Activated CD8-positive, alpha-beta memory T cell treated with anti-CD3 and anti-CD28 coated beads, Interleukin-2, amount 10 ng/mL, durations not matched to agents 7 days and 5 days (primary cell): ENCODE measurements around the gene AOPEP. TPM values are rescaled to one million over a fixed set of nuclear protein-coding genes. Genes with fewer than 3 reads are reported as not detected.
"Not testable (repeated sequence)": the region's sequence is repeated elsewhere in the genome, so short reads cannot be mapped to it uniquely, and the experiment has no call there.

Source experiments
- ATAC-seq: fragments of 150-1000 bp; cut with Tn5 transposase; one replicate; pipeline ENCODE4 v1.10.0; 2021; ENCODE audit warnings: moderate library complexity
- CTCF ChIA-PET: fragments of 350-600 bp; sonication (Branson Sonifier 250); formaldehyde crosslinking; loops from one replicate; lab custom pipeline; 2021; ENCODE audit warnings: antibody characterized with exemption; lab: Charles Lee
- DNase-seq: peaks from one replicate; pipeline ENCODE4 v3.0.0-alpha.2; 2020
- H3K27ac Mint-ChIP-seq: one replicate; pipeline ENCODE4 v1.8.0; 2021; ENCODE audit warnings: mild to moderate bottlenecking, mixed read lengths
- H3K27me3 Mint-ChIP-seq: one replicate; pipeline ENCODE4 v1.8.0; 2021; ENCODE audit warnings: mixed read lengths
- H3K36me3 Mint-ChIP-seq: one replicate; pipeline ENCODE4 v1.8.0; 2021; ENCODE audit warnings: mild to moderate bottlenecking, mixed read lengths
- H3K4me1 Mint-ChIP-seq: one replicate; pipeline ENCODE4 v1.8.0; 2021; ENCODE audit warnings: mixed read lengths
- H3K4me3 Mint-ChIP-seq: one replicate; pipeline ENCODE4 v1.8.0; 2021; ENCODE audit warnings: mild to moderate bottlenecking, moderate library complexity, mixed read lengths
- H3K9me3 Mint-ChIP-seq: one replicate; pipeline ENCODE4 v1.8.0; 2022; ENCODE audit warnings: low read depth, mixed read lengths
- total RNA-seq, 2 experiments: library from RNA; stranded (reverse); gene quantifications; one replicate each; pipeline ENCODE4 v1.2.3, GENCODE V29; 2021

AOPEP gene
- total RNA-seq, 2 experiments from 2014 or later, result 9.8 to 13.7 TPM

DNA sequence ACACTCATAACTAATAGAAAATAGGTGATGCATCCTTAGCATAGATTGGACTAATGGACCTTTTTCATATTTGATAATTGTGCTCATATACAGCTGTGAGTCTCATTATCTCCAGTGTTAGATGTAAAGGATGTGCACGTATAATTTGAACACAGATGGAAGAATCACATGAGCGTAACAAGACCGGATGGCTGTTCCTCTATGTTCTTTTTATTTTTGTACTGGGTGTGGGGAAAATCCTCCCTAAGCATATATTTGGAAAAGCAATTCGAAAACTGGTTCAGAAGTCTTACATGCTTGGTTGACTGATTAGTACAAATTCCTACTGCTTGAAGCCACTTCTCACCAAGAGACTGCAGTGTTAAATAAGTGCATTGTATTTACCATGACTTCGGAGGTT, 230.2 kb downstream of the AOPEP start:
- no peaks in the 10 kb centered on the region for H3K9me3 Mint-ChIP-seq
- H3K27ac Mint-ChIP-seq, result no peak overlapping the region
- H3K36me3 Mint-ChIP-seq, result peaks cover 3% of the 10 kb centered on the region
- CTCF ChIA-PET, result no interaction called here
- DNase-seq, result no peak
- ATAC-seq, result no peak
- H3K27me3 Mint-ChIP-seq, result no peaks in the 10 kb centered on the region
- H3K4me1 Mint-ChIP-seq, result peaks cover 14% of the 10 kb centered on the region
- H3K4me3 Mint-ChIP-seq, result no peak overlapping the region

DNA sequence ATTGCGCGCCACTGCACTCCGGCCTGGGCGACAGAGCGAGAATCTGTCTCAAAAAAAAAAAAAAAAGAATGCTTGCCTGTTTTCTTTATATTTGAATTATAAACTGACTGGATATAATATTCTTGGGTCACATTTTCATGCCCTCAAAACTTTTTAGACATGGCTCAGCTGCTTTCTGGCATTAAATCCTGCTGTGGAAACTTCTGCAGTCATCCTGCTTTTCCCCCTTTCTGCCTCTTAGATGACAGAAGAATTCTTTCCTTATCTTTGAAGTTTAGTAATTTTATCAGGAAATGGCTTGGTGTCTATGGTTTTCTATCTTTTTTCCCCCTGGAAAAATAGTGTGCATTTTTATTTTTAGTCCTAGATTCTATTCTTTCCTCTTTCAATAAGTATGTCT, 234.5 kb downstream of the AOPEP start:
- no peaks in the 10 kb centered on the region for H3K36me3 Mint-ChIP-seq
- ATAC-seq (no peak), DNase-seq (no peak)
- H3K4me1 Mint-ChIP-seq, result no peaks in the 10 kb centered on the region
- H3K27ac Mint-ChIP-seq, result no peak overlapping the region
- no peaks in the 10 kb centered on the region for H3K9me3 Mint-ChIP-seq
- no peak overlapping the region for H3K4me3 Mint-ChIP-seq
- no peaks in the 10 kb centered on the region for H3K27me3 Mint-ChIP-seq
- CTCF ChIA-PET, result no interaction called here

DNA sequence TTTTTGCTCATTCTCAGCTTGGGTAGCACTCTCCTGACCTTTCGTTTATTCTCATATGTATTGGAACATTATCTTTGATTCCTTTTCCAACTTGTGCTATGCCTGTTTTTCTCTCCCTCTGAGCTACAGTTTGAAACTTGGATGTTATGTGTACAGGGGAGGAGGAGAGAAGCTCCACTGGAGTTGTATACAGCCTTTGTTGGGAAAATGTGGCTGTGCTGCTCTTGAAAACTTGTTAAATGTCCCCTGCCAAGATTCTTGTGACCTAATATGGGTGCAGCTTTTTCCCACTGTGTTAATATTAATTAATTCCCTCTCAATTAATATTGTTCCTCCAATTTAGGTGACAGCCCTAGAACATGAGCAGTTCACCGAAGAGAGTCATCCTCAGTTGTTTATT, 235.4 kb downstream of the AOPEP start:
- CTCF ChIA-PET, result no interaction called here
- Mint-ChIP-seq H3K27ac (no peak overlapping the region), H3K36me3 (no peaks in the 10 kb centered on the region), H3K4me3 (no peak overlapping the region), H3K27me3 (no peaks in the 10 kb centered on the region), H3K4me1 (no peaks in the 10 kb centered on the region), H3K9me3 (no peaks in the 10 kb centered on the region)
- DNase-seq, result no peak
- ATAC-seq, result no peak

- CTCF ChIA-PET, ATAC-seq, H3K9me3 Mint-ChIP-seq, H3K27ac Mint-ChIP-seq, H3K27me3 Mint-ChIP-seq, H3K4me3 Mint-ChIP-seq, DNase-seq, H3K36me3 Mint-ChIP-seq, H3K4me1 Mint-ChIP-seq: not testable (repeated sequence)
Observed at GRCh38 chr9:94965631-94966030, 239.1 kb downstream of the AOPEP start.

DNA sequence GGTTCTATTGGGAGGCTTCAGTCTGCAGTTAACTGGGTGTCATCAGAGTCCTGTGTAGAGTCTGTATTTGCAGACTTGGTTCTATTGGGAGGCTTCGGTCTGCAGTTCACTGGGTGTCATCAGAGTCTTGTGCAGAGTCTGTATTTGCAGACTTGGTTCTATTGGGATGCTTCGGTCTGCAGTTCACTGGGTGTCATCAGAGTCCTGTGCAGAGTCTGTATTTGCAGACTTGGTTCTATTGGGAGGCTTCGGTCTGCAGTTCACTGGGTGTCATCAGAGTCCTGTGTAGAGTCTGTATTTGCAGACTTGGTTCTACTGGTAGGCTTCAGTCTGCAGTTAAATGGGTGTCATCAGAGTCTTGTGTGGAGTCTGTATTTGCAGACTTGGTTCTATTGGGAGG, 239.5 kb downstream of the AOPEP start:
- H3K27me3 Mint-ChIP-seq, H3K9me3 Mint-ChIP-seq, H3K4me1 Mint-ChIP-seq, H3K4me3 Mint-ChIP-seq, H3K27ac Mint-ChIP-seq, DNase-seq, CTCF ChIA-PET, ATAC-seq, H3K36me3 Mint-ChIP-seq: not testable (repeated sequence)

- no peak overlapping the region for H3K4me3 Mint-ChIP-seq
- H3K27ac Mint-ChIP-seq, result no peak overlapping the region
- DNase-seq, result no peak
- H3K9me3 Mint-ChIP-seq, result no peaks in the 10 kb centered on the region
- H3K36me3 Mint-ChIP-seq, result no peaks in the 10 kb centered on the region
- no peak for ATAC-seq
- no peaks in the 10 kb centered on the region for H3K27me3 Mint-ChIP-seq
- no peaks in the 10 kb centered on the region for H3K4me1 Mint-ChIP-seq
- CTCF ChIA-PET, result no interaction called here
Observed at GRCh38 chr9:94967482-94967881, 241.0 kb downstream of the AOPEP start.

GRCh38 chr9:94971378-94972131, 245.1 kb downstream of the AOPEP start:
- DNase-seq (no peak), ATAC-seq (no peak)
- Mint-ChIP-seq H3K9me3 (no peaks in the 10 kb centered on the region), H3K4me3 (no peak overlapping the region), H3K4me1 (no peaks in the 10 kb centered on the region), H3K27me3 (no peaks in the 10 kb centered on the region), H3K27ac (no peak overlapping the region), H3K36me3 (no peaks in the 10 kb centered on the region)
- CTCF ChIA-PET, result no interaction called here

DNA sequence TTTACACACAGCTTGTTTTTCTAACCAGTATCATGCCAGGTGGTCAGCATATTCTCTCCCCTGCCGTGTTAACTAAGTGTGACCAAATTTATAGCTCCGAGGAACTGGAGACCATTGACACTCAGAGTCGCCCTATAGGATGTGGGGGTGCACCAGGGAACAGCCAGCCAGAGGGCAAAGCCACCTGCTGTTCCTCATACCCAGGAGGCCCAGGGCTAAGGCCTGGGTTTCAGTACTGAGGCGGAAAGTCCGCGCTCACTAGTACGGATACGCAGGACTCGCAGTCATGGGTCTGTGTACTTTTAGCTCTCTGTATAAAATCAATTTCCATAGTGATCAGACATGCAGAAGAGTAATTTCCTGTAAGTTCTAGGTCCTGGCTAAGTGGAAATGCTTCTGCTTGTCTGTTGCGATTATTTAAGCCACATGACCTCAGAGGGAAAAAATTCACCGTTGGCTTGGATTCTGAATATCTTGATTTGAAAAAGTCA, 247.0 kb downstream of the AOPEP start:
- no peak overlapping the region for H3K27ac Mint-ChIP-seq
- no peaks in the 10 kb centered on the region for H3K27me3 Mint-ChIP-seq
- CTCF ChIA-PET, result interaction anchor here (0.6 kb wide), 1 partner anchor 271 kb away, joined by 3 read pairs; no protein-coding TSS in a partner anchor
- ATAC-seq (no peak), DNase-seq (no peak)
- H3K4me3 Mint-ChIP-seq, result no peak overlapping the region
- H3K36me3 Mint-ChIP-seq, result no peaks in the 10 kb centered on the region
- no peaks in the 10 kb centered on the region for H3K4me1 Mint-ChIP-seq
- no peaks in the 10 kb centered on the region for H3K9me3 Mint-ChIP-seq

DNA sequence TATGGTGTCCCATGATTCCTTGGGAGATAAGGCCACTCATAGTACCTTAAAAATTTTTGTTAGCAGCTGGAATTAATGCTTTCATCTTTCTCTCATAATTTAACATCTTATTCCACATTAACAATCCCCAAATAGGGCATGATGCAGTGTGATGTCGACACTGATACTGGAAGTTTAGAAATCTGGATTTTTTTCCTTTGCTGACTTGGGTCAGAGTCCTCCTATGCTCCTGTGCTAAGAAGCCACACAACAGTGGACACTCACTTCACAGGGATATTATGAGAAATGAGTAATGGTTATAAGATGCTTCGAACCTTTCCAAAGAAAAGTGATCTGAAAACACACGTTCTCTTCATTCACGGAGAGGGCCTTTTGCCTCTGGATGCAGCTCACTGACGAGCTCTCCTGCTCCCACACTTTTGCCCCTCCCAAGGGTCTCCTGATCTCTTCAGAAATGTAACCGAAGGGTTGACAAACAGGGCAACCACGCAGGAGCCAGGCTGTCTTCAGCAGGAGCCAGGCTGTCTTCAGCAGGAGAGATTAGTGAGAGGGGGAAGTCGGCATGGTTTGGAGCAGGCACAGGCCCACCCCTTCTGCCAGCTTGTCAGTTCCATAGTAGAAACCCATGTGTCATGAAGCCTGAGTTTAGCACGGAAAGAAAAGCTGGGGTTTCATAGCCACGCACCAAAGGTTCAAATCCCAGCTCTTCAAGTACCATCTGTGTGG, 247.8 kb downstream of the AOPEP start:
- no peak for ATAC-seq
- H3K36me3 Mint-ChIP-seq, result no peaks in the 10 kb centered on the region
- DNase-seq, result no peak
- CTCF ChIA-PET, result no interaction called here
- no peaks in the 10 kb centered on the region for H3K4me1 Mint-ChIP-seq
- no peak overlapping the region for H3K4me3 Mint-ChIP-seq
- no peaks in the 10 kb centered on the region for H3K9me3 Mint-ChIP-seq
- H3K27ac Mint-ChIP-seq, result no peak overlapping the region
- H3K27me3 Mint-ChIP-seq, result no peaks in the 10 kb centered on the region

GRCh38 chr9:94975480-94975879, 249.0 kb downstream of the AOPEP start:
- CTCF ChIA-PET, result no interaction called here
- no peaks in the 10 kb centered on the region for H3K27me3 Mint-ChIP-seq

GRCh38 chr9:94976077-94976476, 249.6 kb downstream of the AOPEP start:
- CTCF ChIA-PET, result no interaction called here
- no peaks in the 10 kb centered on the region for H3K9me3 Mint-ChIP-seq

More at GRCh38 chr9:94975480-94975879, 249.0 kb downstream of the AOPEP start:
- no peaks in the 10 kb centered on the region for H3K4me1 Mint-ChIP-seq
- ATAC-seq (no peak), DNase-seq (no peak)
- H3K4me3 Mint-ChIP-seq, result no peak overlapping the region
- H3K9me3 Mint-ChIP-seq, result no peaks in the 10 kb centered on the region
- no peaks in the 10 kb centered on the region for H3K36me3 Mint-ChIP-seq
- no peak overlapping the region for H3K27ac Mint-ChIP-seq

DNA sequence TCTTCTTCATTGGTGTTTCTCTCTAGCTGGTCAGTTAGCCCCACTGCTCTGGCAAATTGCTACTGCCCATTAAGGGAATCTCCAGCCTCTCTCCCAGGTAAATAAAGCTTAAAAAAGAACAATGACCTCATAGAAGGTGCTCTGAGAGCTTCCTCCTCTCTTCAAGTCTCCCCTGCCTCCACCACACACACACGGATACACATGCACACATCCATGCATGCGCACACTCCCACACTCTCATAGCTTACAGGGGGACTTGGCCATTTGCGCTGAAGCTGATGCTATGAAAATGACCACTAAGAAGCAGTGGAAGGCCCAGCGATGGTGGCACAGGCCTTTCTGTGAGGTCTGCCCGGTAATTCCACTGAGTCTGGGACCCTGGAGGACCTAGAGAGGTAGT, 250.9 kb downstream of the AOPEP start:
- Mint-ChIP-seq H3K27ac (no peak overlapping the region), H3K4me3 (no peak overlapping the region), H3K27me3 (no peaks in the 10 kb centered on the region), H3K4me1 (no peaks in the 10 kb centered on the region), H3K36me3 (no peaks in the 10 kb centered on the region), H3K9me3 (no peaks in the 10 kb centered on the region)
- ATAC-seq (no peak), DNase-seq (no peak)
- CTCF ChIA-PET, result no interaction called here

More at GRCh38 chr9:94976077-94976476, 249.6 kb downstream of the AOPEP start:
- H3K27me3 Mint-ChIP-seq, result no peaks in the 10 kb centered on the region
- no peaks in the 10 kb centered on the region for H3K36me3 Mint-ChIP-seq
- DNase-seq, result no peak
- no peak overlapping the region for H3K27ac Mint-ChIP-seq
- ATAC-seq, result no peak
- no peak overlapping the region for H3K4me3 Mint-ChIP-seq
- H3K4me1 Mint-ChIP-seq, result no peaks in the 10 kb centered on the region

- H3K4me1 Mint-ChIP-seq, result peaks cover 5% of the 10 kb centered on the region
- ATAC-seq (no peak), DNase-seq (no peak)
- no peak overlapping the region for H3K27ac Mint-ChIP-seq
- no peaks in the 10 kb centered on the region for H3K9me3 Mint-ChIP-seq
- H3K36me3 Mint-ChIP-seq, result no peaks in the 10 kb centered on the region
- peaks cover 5% of the 10 kb centered on the region for H3K27me3 Mint-ChIP-seq
- no peak overlapping the region for H3K4me3 Mint-ChIP-seq
- CTCF ChIA-PET, result interaction anchor here (0.8 kb wide), 1 partner anchor 182 kb away, joined by 3 read pairs; no protein-coding TSS in a partner anchor
Observed at GRCh38 chr9:94979904-94980507, 253.5 kb downstream of the AOPEP start.
